Liver (tissue), 9 donors: Measurements from ENCODE around the gene PTGES. TPM values are rescaled to one million over a fixed set of nuclear protein-coding genes. Genes with fewer than 3 reads are reported as not detected.

ENCODE experiments used
- DNase-seq: peaks from one replicate; pipeline ENCODE4 v3.0.0-alpha.2; 2017; ENCODE audit warnings: low spot score
- H3K27ac ChIP-seq, 2 donors: one replicate each; pipeline ENCODE4 v1.7.0; 2013; ENCODE audit warnings: inconsistent platforms in 2 of 2, low read length in 2 of 2, control low read depth in 1 of 2, low read depth in 1 of 2, mild to moderate bottlenecking in 1 of 2
- H3K27me3 ChIP-seq, 4 donors: one replicate each; pipeline versions ENCODE4 v1.6.1 to v1.7.0; 2013; ENCODE audit warnings: low read length in 3 of 4, inconsistent platforms in 1 of 4, mild to moderate bottlenecking in 1 of 4, moderate library complexity in 1 of 4; ENCODE audit not compliant: control insufficient read depth in 4 of 4, insufficient read depth in 4 of 4
- H3K36me3 ChIP-seq, 4 donors: one replicate each; pipeline versions ENCODE4 v1.6.1 to v1.7.0; 2013; ENCODE audit warnings: low read length in 3 of 4, mild to moderate bottlenecking in 3 of 4, low read depth in 1 of 4, moderate library complexity in 1 of 4; ENCODE audit not compliant: control insufficient read depth in 4 of 4, insufficient read depth in 3 of 4
- H3K4me1 ChIP-seq, 4 donors: one replicate each; pipeline versions ENCODE4 v1.6.1 to v1.7.0; 2013; ENCODE audit warnings: low read length in 3 of 4, mild to moderate bottlenecking in 3 of 4, moderate library complexity in 1 of 4; ENCODE audit not compliant: control insufficient read depth in 4 of 4, insufficient read depth in 4 of 4
- H3K4me3 ChIP-seq, 3 donors: one replicate each; pipeline versions ENCODE4 v1.6.1 to v1.7.0; 2013; ENCODE audit warnings: low read length in 3 of 3, control low read depth in 1 of 3, low read depth in 1 of 3, mild to moderate bottlenecking in 1 of 3
- H3K9ac ChIP-seq, 2 donors: one replicate each; pipeline ENCODE4 v1.7.0; 2013; ENCODE audit warnings: low read length in 2 of 2, mild to moderate bottlenecking in 2 of 2, moderate library complexity in 2 of 2, control low read depth in 1 of 2, low read depth in 1 of 2
- H3K9me3 ChIP-seq, 4 donors: one replicate each; pipeline versions ENCODE4 v1.6.1 to v1.7.0; 2013; ENCODE audit warnings: low read length in 3 of 4; ENCODE audit not compliant: control insufficient read depth in 4 of 4
- ATF3 ChIP-seq: IDR thresholded peaks from 2 replicates; pipeline ENCODE4 v1.6.1; 2016; ENCODE audit warnings: antibody characterized with exemption
- CTCF ChIP-seq: fragments of 150-350 bp; IDR thresholded peaks from 2 replicates; pipeline ENCODE4 v1.5.1; 2017; ENCODE audit warnings: improper control_type of control experiment, low read depth, low read length; ENCODE audit not compliant: missing input control
- EGR1 ChIP-seq, 2 donors: IDR thresholded peaks; 2 replicates each; pipeline ENCODE4 v1.6.1; 2016 to 2018; ENCODE audit warnings: antibody characterized with exemption in 2 of 2, low read depth in 2 of 2
- FOXA2 ChIP-seq: IDR thresholded peaks from 2 replicates; pipeline ENCODE4 v1.6.1; 2016; ENCODE audit warnings: antibody characterized with exemption
- GABPA ChIP-seq, 2 donors: IDR thresholded peaks in 1 of 2; conservative IDR thresholded peaks in 1 of 2; 2 replicates each; pipeline ENCODE4 v1.6.1; 2016; ENCODE audit warnings: antibody characterized with exemption in 2 of 2, mild to moderate bottlenecking in 1 of 2, moderate library complexity in 1 of 2
- HNF4G ChIP-seq: IDR thresholded peaks from 2 replicates; pipeline ENCODE4 v1.6.1; 2016; ENCODE audit warnings: antibody characterized with exemption
- JUND ChIP-seq, 2 donors: IDR thresholded peaks; 2 replicates each; pipeline ENCODE4 v1.6.1; 2016; ENCODE audit warnings: antibody characterized with exemption in 2 of 2
- MAX ChIP-seq: IDR thresholded peaks from 2 replicates; pipeline ENCODE4 v1.6.1; 2016; ENCODE audit warnings: antibody characterized with exemption
- NR2F2 ChIP-seq: IDR thresholded peaks from 2 replicates; pipeline ENCODE4 v1.6.1; 2016; ENCODE audit warnings: antibody characterized with exemption
- RAD21 ChIP-seq, 2 donors: IDR thresholded peaks; 2 replicates each; pipeline ENCODE4 v1.6.1; 2016; ENCODE audit warnings: antibody characterized with exemption in 2 of 2, mild to moderate bottlenecking in 2 of 2
- REST ChIP-seq: IDR thresholded peaks from 2 replicates; pipeline ENCODE4 v1.6.1; 2016; ENCODE audit warnings: antibody characterized with exemption, mild to moderate bottlenecking
- RXRA ChIP-seq, 2 donors: IDR thresholded peaks; 2 replicates each; pipeline ENCODE4 v1.6.1; 2017 to 2018; ENCODE audit warnings: antibody characterized with exemption in 2 of 2, mild to moderate bottlenecking in 1 of 2
- SP1 ChIP-seq: IDR thresholded peaks from 2 replicates; pipeline ENCODE4 v1.6.1; 2018; ENCODE audit warnings: antibody characterized with exemption, mild to moderate bottlenecking
- TAF1 ChIP-seq: conservative IDR thresholded peaks from 2 replicates; pipeline ENCODE4 v1.6.1; 2016; ENCODE audit warnings: antibody characterized with exemption, mild to moderate bottlenecking
- YY1 ChIP-seq: IDR thresholded peaks from 2 replicates; pipeline ENCODE4 v1.6.1; 2016; ENCODE audit warnings: antibody characterized with exemption, mild to moderate bottlenecking
- ZBTB33 ChIP-seq: IDR thresholded peaks from 2 replicates; pipeline ENCODE4 v1.6.1; 2016; ENCODE audit warnings: antibody characterized with exemption
- WGBS: extraction: QIAGEN DNeasy Blood & Tissue Kit; methylation state at CpG from one replicate; pipeline ENCODE4 v1.1.7; 2013; 5-methylcytosine and 5-hydroxymethylcytosine counted together
- polyA plus RNA-seq, 2 donors: library from polyadenylated mRNA; stranded (reverse) in 1 of 2; unstranded in 1 of 2; fragments of 200-250 nt in 1 of 2; fragments of >200 nt in 1 of 2; fragmentation: Nextera tagmentation in 1 of 2; extraction: Ambion mirVana in 1 of 2; gene quantifications; one replicate each; pipeline versions ENCODE4 v1.2.1 to v1.2.3, GENCODE V29; 2013 to 2015
- total RNA-seq, 2 donors: library from RNA; depleted of rRNA; stranded (reverse); fragments of >200 nt; gene quantifications; one replicate each; pipeline ENCODE4 v1.2.3, GENCODE V29; 2014
- donor health status: healthy.
- donor health status: healthy.
- donor health status: healthy.
- donor health status: healthy.
- donor health status: healthy.

The PTGES gene
- total and polyA plus RNA-seq, 4 donors, result 0.07 to 0.47 (median 0.17) TPM; not detected in 1

- no peak for TF ChIP-seq ZBTB33
- TF ChIP-seq NR2F2, result no peak
- no peak for TF ChIP-seq HNF4G
These were observed 40.0 kb downstream of the PTGES start (continued) for GRCh38 chr9:129712634-129713401.

- H3K9ac ChIP-seq, result no peak overlapping the region
- H3K27ac ChIP-seq, result no peak overlapping the region
- DNase-seq, result no peak
- TF ChIP-seq CTCF (no peak), REST (no peak), GABPA (IDR thresholded peaks at IDR 0.05 in 1 of 2, conservative IDR thresholded peaks at IDR 0.05 in 1 of 2) (no peak), YY1 (no peak), RXRA (IDR thresholded peaks at IDR 0.05) (no peak), SP1 (no peak), MAX (no peak), TAF1 (no peak), HNF4G (no peak), RAD21 (IDR thresholded peaks at IDR 0.05) (no peak), FOXA2 (no peak), EGR1 (IDR thresholded peaks at IDR 0.05; ENCODE audit: low read depth in 2 of 2) (no peak), JUND (IDR thresholded peaks at IDR 0.05) (no peak), ATF3 (no peak), NR2F2 (no peak), ZBTB33 (no peak)
- no peaks in the 10 kb centered on the region for H3K9me3 ChIP-seq
- H3K4me3 ChIP-seq, result no peak overlapping the region
- WGBS, result 93% methylated on average over 3 of the region's 3 CpGs
- no peaks in the 10 kb centered on the region for H3K4me1 ChIP-seq
- H3K27me3 ChIP-seq, result peaks cover 0 to 3% (median 1%) of the 10 kb centered on the region in 4 donors
- no peaks in the 10 kb centered on the region for H3K36me3 ChIP-seq
These were observed 42.7 kb downstream of the PTGES start for GRCh38 chr9:129710169-129710453.
